HG02571 (cell line): ENCODE results near the gene RNU7-1.

ENCODE experiments used
- ATAC-seq: cut with Tn5 transposase; IDR thresholded peaks from one replicate; pipeline ENCODE4 v1.9.1; 2021; ENCODE audit warnings: mild to moderate bottlenecking, moderate library complexity; ENCODE audit not compliant: unreplicated experiment

Gene RNU7-1

GRCh38 chr12:6987956-6988553 is 44.4 kb downstream of the RNU7-1 start:
- ATAC-seq, result no peak
